ENCODE results near the gene RREB1. TPM values are rescaled to one million over a fixed set of nuclear protein-coding genes. Genes with fewer than 3 reads are reported as not detected.

RREB1 gene
- total RNA-seq, 1 donor from 2014 or later, result 43.3 TPM

- DNase-seq (ENCODE audit: low spot score) (no peak), ATAC-seq (no peak)
These were observed 132.6 kb downstream of the RREB1 start for GRCh38 chr6:7240351-7240750.

GRCh38 chr6:7241160-7241559, 133.4 kb downstream of the RREB1 start:
- ATAC-seq, result peak; percentile 59

GRCh38 chr6:7241709-7242645, 134.2 kb downstream of the RREB1 start:
- DNase-seq (ENCODE audit: low spot score) (peak; percentile 87), ATAC-seq (peak; percentile 59)

More at GRCh38 chr6:7241160-7241559, 133.4 kb downstream of the RREB1 start:
- DNase-seq (ENCODE audit: low spot score), result peak; percentile 74

- ATAC-seq, result no peak
- no peak for DNase-seq (ENCODE audit: low spot score)
These were observed 135.0 kb downstream of the RREB1 start for GRCh38 chr6:7242835-7243178.

GRCh38 chr6:7243179-7243981, 135.6 kb downstream of the RREB1 start:
- ATAC-seq (peak; percentile 52), DNase-seq (ENCODE audit: low spot score) (no peak)

- no peak for ATAC-seq
- DNase-seq (ENCODE audit: low spot score), result no peak
These were observed 138.1 kb downstream of the RREB1 start for GRCh38 chr6:7245668-7246393.

- no peak for DNase-seq (ENCODE audit: low spot score)
- ATAC-seq, result no peak
These were observed 138.8 kb downstream of the RREB1 start for GRCh38 chr6:7246401-7247178.

- ATAC-seq (no peak), DNase-seq (ENCODE audit: low spot score) (no peak)
These were observed 139.4 kb downstream of the RREB1 start for GRCh38 chr6:7247179-7247456.

GRCh38 chr6:7247828-7248227, 140.1 kb downstream of the RREB1 start:
- no peak for ATAC-seq
- no peak for DNase-seq (ENCODE audit: low spot score)

GRCh38 chr6:7249391-7249790, 141.6 kb downstream of the RREB1 start:
- no peak for ATAC-seq
- DNase-seq (ENCODE audit: low spot score), result no peak

GRCh38 chr6:7249946-7250643, 142.3 kb downstream of the RREB1 start:
- ATAC-seq, result no peak
- DNase-seq (ENCODE audit: low spot score), result no peak

GRCh38 chr6:7250812-7251211, 143.1 kb downstream of the RREB1 start:
- DNase-seq (ENCODE audit: low spot score), result no peak
- no peak for ATAC-seq

- ATAC-seq, result no peak
- DNase-seq (ENCODE audit: low spot score), result no peak
These were observed 144.0 kb downstream of the RREB1 start for GRCh38 chr6:7251646-7252260.

GRCh38 chr6:7252390-7252789, 144.6 kb downstream of the RREB1 start:
- ATAC-seq, result peak; percentile 27
- no peak for DNase-seq (ENCODE audit: low spot score)

GRCh38 chr6:7254980-7255835, 147.4 kb downstream of the RREB1 start:
- ATAC-seq (peak; percentile 39), DNase-seq (ENCODE audit: low spot score) (no peak)

GRCh38 chr6:7255918-7256317, 148.2 kb downstream of the RREB1 start:
- no peak for ATAC-seq
- no peak for DNase-seq (ENCODE audit: low spot score)

- no peak for DNase-seq (ENCODE audit: low spot score)
These were observed 149.0 kb downstream of the RREB1 start for GRCh38 chr6:7256785-7257184.

GRCh38 chr6:7257521-7258230, 149.9 kb downstream of the RREB1 start:
- DNase-seq (ENCODE audit: low spot score), result no peak

More at GRCh38 chr6:7256785-7257184, 149.0 kb downstream of the RREB1 start:
- no peak for ATAC-seq

More at GRCh38 chr6:7257521-7258230, 149.9 kb downstream of the RREB1 start:
- ATAC-seq, result no peak

Data from left lobe of liver (tissue), 2 donors.